SK-N-SH (cell line): ENCODE results near the gene BRD3. TPM values are rescaled to one million over a fixed set of nuclear protein-coding genes. Genes with fewer than 3 reads are reported as not detected.

Experiments
- CTCF ChIA-PET: fragments of 300-600, 350-600 bp; formaldehyde crosslinking; extraction: SDS; loops from one replicate; lab custom pipeline; 2021; lab: Yijun Ruan, JAX
- POLR2A ChIA-PET: fragments of 350-600 bp; sonication (Branson Sonifier 250); formaldehyde crosslinking; extraction: SDS; loops from one replicate; lab custom pipeline; 2020; ENCODE audit warnings: antibody characterized with exemption, inconsistent platforms; lab: Yijun Ruan, JAX
- DNase-seq: peaks from one replicate; pipeline ENCODE4 v3.0.0; 2012
- H2AFZ ChIP-seq: fragments of 200-600 bp; sonication (generic); 2 replicates; pipeline ENCODE4 v1.8.1; 2016; ENCODE audit warnings: antibody characterized with exemption, mild to moderate bottlenecking, low read depth
- H3F3A ChIP-seq: fragments of 200-600 bp; sonication (generic); replicated peaks from 2 replicates; pipeline ENCODE3; 2016; ENCODE audit warnings: antibody characterized with exemption, mild to moderate bottlenecking; ENCODE audit not compliant: insufficient read depth
- H3K27ac ChIP-seq, 2 experiments: fragments of 200-500 bp in 1 of 2; fragments of 200-600 bp in 1 of 2; sonication (Bioruptor generic) in 1 of 2; sonication (generic), shearing (Covaris generic) in 1 of 2; 2 replicates each; pipeline versions ENCODE4 v1.5.1 to v1.6.1; 2014 to 2016; ENCODE audit warnings: low read depth in 2 of 2, inconsistent platforms in 1 of 2, low read length in 1 of 2, mild to moderate bottlenecking in 1 of 2, mixed read lengths in 1 of 2
- H3K27me3 ChIP-seq: fragments of 200-600 bp; sonication (generic), shearing (Covaris generic); 2 replicates; pipeline ENCODE4 v1.6.1; 2016; ENCODE audit warnings: mixed run types; ENCODE audit not compliant: insufficient read depth
- H3K36me3 ChIP-seq, 2 experiments: fragments of 200-500 bp in 1 of 2; fragments of 200-600 bp in 1 of 2; sonication (Bioruptor generic) in 1 of 2; sonication (generic) in 1 of 2; replicated peaks in 1 of 2; 2 replicates each; pipeline versions ENCODE3 to v1.5.1; 2014 to 2016; ENCODE audit warnings: low read length in 1 of 2, mild to moderate bottlenecking in 1 of 2; ENCODE audit not compliant: insufficient read depth in 2 of 2, control insufficient read depth in 1 of 2
- H3K4me1 ChIP-seq, 2 experiments: fragments of 200-500 bp in 1 of 2; fragments of 200-600 bp in 1 of 2; sonication (Bioruptor generic) in 1 of 2; sonication (generic), shearing (Covaris generic) in 1 of 2; 2 replicates each; pipeline versions ENCODE4 v1.5.1 to v1.6.1; 2014 to 2016; ENCODE audit warnings: low read depth in 1 of 2, low read length in 1 of 2, mixed run types in 1 of 2; ENCODE audit not compliant: insufficient read depth in 2 of 2, control insufficient read depth in 1 of 2
- H3K4me2 ChIP-seq: fragments of 200-600 bp; sonication (generic), shearing (Covaris generic); 2 replicates; pipeline ENCODE4 v1.6.1; 2017; ENCODE audit warnings: mixed run types
- H3K4me3 ChIP-seq, 2 experiments: fragments of 200-500 bp in 1 of 2; fragments of 200-600 bp in 1 of 2; sonication (Bioruptor generic) in 1 of 2; sonication (generic), shearing (Covaris generic) in 1 of 2; 2 replicates each; pipeline versions ENCODE4 v1.5.1 to v1.8.1; 2014 to 2016; ENCODE audit warnings: low read depth in 2 of 2, inconsistent platforms in 1 of 2, low read length in 1 of 2, mild to moderate bottlenecking in 1 of 2, mixed read lengths in 1 of 2, moderate library complexity in 1 of 2
- H3K79me2 ChIP-seq: fragments of 200-600 bp; sonication (generic); 2 replicates; pipeline ENCODE4 v1.8.1; 2017; ENCODE audit warnings: mild to moderate bottlenecking; ENCODE audit not compliant: insufficient read depth
- H3K9ac ChIP-seq: fragments of 200-600 bp; sonication (generic); 2 replicates; pipeline ENCODE4 v1.6.1; 2017; ENCODE audit warnings: mixed run types
- H3K9me2 ChIP-seq: fragments of 200-600 bp; sonication (generic); 2 replicates; pipeline ENCODE4 v1.6.1; 2017; ENCODE audit warnings: mixed run types
- H3K9me3 ChIP-seq: fragments of 200-600 bp; sonication (generic); 2 replicates; pipeline ENCODE4 v1.6.1; 2017; ENCODE audit warnings: mixed run types, mild to moderate bottlenecking, moderate library complexity
- H4K20me1 ChIP-seq: fragments of 200-600 bp; sonication (generic); 2 replicates; pipeline ENCODE4 v1.6.1; 2017; ENCODE audit warnings: mild to moderate bottlenecking, mixed run types; ENCODE audit not compliant: insufficient read depth
- CHD2 ChIP-seq: fragments of 150-350 bp; IDR thresholded peaks from 2 replicates; pipeline ENCODE4 v1.6.1; 2018; ENCODE audit warnings: low read length; ENCODE audit not compliant: partially characterized antibody
- ELF1 ChIP-seq: IDR thresholded peaks from 2 replicates; pipeline ENCODE4 v1.4.0; 2012
- EP300 ChIP-seq, 2 experiments: IDR thresholded peaks; 2 replicates each; pipeline versions ENCODE4 v1.4.0 to v1.6.1; 2012; ENCODE audit warnings: borderline replicate concordance in 1 of 2, low read depth in 1 of 2, low read length in 1 of 2
- FOXJ3 ChIP-seq: sonication (generic); formaldehyde crosslinking; IDR thresholded peaks from 2 replicates; pipeline ENCODE4 v1.5.1; 2020; ENCODE audit warnings: mild to moderate bottlenecking, missing genetic modification reagents
- JUND ChIP-seq: IDR thresholded peaks from 2 replicates; pipeline ENCODE4 v1.4.0; 2012
- MXI1 ChIP-seq: IDR thresholded peaks from 2 replicates; pipeline ENCODE4 v1.6.1; 2012; ENCODE audit warnings: mild to moderate bottlenecking, low read depth, low read length, improper control_type of control experiment
- NFIC ChIP-seq: IDR thresholded peaks from 2 replicates; pipeline ENCODE4 v1.4.0; 2012; ENCODE audit warnings: borderline replicate concordance
- NRF1 ChIP-seq: IDR thresholded peaks from 2 replicates; pipeline ENCODE4 v1.6.1; 2012; ENCODE audit warnings: low read depth, mild to moderate bottlenecking, low read length
- RAD21 ChIP-seq: IDR thresholded peaks from 2 replicates; pipeline ENCODE4 v1.6.1; 2012; ENCODE audit warnings: mild to moderate bottlenecking, low read length
- SIN3A ChIP-seq: IDR thresholded peaks from 2 replicates; pipeline ENCODE4 v1.6.1; 2012; ENCODE audit warnings: low read depth, mild to moderate bottlenecking, low read length, moderate library complexity, borderline replicate concordance
- YY1 ChIP-seq: IDR thresholded peaks from 2 replicates; pipeline ENCODE4 v1.4.0; 2012; ENCODE audit warnings: low read depth, mild to moderate bottlenecking
- WGBS: methylation state at CpG from one replicate; pipeline ENCODE4 v1.1.6; 2017; ENCODE audit warnings: low lambda C conversion rate; 5-methylcytosine and 5-hydroxymethylcytosine counted together
- polyA plus RNA-seq, 3 experiments: library from polyadenylated mRNA; depleted of rRNA; stranded (reverse); fragments of >200 nt; gene quantifications; 2 replicates each; pipeline ENCODE4 v1.2.3, GENCODE V29; 2012
- TF ChIP-seq, protein P1 (sequence below): IDR thresholded peaks from 2 replicates; pipeline ENCODE4 v1.4.0; 2012; ENCODE audit warnings: low read depth, borderline replicate concordance
- TF ChIP-seq, protein P2 (sequence below): fragments of 150-350 bp; IDR thresholded peaks from 2 replicates; pipeline ENCODE4 v1.6.1; 2017; ENCODE audit warnings: antibody characterized with exemption, low read length, low read depth, borderline replicate concordance
- TF ChIP-seq, protein P3 (sequence below): fragments of 150-350 bp; IDR thresholded peaks from 2 replicates; pipeline ENCODE4 v1.6.1; 2016; ENCODE audit warnings: mild to moderate bottlenecking, low read depth, low read length
- TF ChIP-seq, protein P4 (sequence below): IDR thresholded peaks from 2 replicates; pipeline ENCODE4 v1.4.0; 2012; ENCODE audit warnings: low read depth

BRD3 gene
- polyA plus RNA-seq, 1 of the 3 experiments (the other 2 are of a cell fraction) = 11.4 TPM

DNA sequence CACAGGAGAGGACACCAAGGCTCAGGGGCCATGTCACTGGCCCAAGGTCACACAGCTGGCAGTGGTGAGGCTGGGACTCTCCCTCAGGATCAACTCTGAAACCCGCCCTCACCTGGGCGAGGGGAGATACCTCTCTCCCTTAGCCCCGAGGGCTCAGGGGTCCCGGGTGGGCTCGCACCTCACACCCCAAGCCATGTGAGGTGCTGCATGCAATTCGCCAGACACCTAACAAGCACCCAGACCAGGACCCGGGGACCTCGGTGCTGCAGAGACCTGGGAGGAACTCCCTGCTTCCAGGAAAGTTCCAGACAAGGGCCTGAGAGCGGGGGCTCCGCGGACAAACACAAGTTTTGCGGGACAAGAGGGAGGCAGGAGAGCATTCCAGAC lies 19.3 kb downstream of the BRD3 start:
- H3K4me1 ChIP-seq = no peaks in the 10 kb centered on the region
- peaks cover 4% of the 10 kb centered on the region; the same call in 1 of the 2 replicates for H3K79me2 ChIP-seq
- H3K9me3 ChIP-seq = no peaks in the 10 kb centered on the region
- peaks cover 3% of the 10 kb centered on the region for H4K20me1 ChIP-seq
- peaks cover 4 to 86% of the 10 kb centered on the region in 2 experiments for H3K36me3 ChIP-seq
- no peak for DNase-seq
- CTCF ChIA-PET = no interaction called here
- whole genome bisulfite sequencing = 95% methylated on average over 4 of the region's 12 CpGs
- POLR2A ChIA-PET = no interaction called here
- no peak overlapping the region for H3K9ac ChIP-seq
- H3K27me3 ChIP-seq = no peaks in the 10 kb centered on the region
- no peak overlapping the region for H3K4me3 ChIP-seq
- TF ChIP-seq ELF1 (no peak), CHD2 (no peak), MXI1 (no peak), RAD21 (no peak), JUND (no peak), EP300 (IDR thresholded peaks at IDR 0.05; ENCODE audit: borderline replicate concordance in 1 of 2, low read depth in 1 of 2, low read length in 1 of 2) (no peak), NRF1 (no peak), YY1 (no peak), FOXJ3 (no peak), NFIC (no peak), SIN3A (no peak)
- TF ChIP-seq, protein P1, sequence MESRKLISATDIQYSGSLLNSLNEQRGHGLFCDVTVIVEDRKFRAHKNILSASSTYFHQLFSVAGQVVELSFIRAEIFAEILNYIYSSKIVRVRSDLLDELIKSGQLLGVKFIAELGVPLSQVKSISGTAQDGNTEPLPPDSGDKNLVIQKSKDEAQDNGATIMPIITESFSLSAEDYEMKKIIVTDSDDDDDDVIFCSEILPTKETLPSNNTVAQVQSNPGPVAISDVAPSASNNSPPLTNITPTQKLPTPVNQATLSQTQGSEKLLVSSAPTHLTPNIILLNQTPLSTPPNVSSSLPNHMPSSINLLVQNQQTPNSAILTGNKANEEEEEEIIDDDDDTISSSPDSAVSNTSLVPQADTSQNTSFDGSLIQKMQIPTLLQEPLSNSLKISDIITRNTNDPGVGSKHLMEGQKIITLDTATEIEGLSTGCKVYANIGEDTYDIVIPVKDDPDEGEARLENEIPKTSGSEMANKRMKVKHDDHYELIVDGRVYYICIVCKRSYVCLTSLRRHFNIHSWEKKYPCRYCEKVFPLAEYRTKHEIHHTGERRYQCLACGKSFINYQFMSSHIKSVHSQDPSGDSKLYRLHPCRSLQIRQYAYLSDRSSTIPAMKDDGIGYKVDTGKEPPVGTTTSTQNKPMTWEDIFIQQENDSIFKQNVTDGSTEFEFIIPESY = no peak
- TF ChIP-seq, protein P2, sequence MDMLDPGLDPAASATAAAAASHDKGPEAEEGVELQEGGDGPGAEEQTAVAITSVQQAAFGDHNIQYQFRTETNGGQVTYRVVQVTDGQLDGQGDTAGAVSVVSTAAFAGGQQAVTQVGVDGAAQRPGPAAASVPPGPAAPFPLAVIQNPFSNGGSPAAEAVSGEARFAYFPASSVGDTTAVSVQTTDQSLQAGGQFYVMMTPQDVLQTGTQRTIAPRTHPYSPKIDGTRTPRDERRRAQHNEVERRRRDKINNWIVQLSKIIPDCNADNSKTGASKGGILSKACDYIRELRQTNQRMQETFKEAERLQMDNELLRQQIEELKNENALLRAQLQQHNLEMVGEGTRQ = no peak
- TF ChIP-seq, protein P3, sequence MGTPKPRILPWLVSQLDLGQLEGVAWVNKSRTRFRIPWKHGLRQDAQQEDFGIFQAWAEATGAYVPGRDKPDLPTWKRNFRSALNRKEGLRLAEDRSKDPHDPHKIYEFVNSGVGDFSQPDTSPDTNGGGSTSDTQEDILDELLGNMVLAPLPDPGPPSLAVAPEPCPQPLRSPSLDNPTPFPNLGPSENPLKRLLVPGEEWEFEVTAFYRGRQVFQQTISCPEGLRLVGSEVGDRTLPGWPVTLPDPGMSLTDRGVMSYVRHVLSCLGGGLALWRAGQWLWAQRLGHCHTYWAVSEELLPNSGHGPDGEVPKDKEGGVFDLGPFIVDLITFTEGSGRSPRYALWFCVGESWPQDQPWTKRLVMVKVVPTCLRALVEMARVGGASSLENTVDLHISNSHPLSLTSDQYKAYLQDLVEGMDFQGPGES = no peak
- TF ChIP-seq, protein P4, sequence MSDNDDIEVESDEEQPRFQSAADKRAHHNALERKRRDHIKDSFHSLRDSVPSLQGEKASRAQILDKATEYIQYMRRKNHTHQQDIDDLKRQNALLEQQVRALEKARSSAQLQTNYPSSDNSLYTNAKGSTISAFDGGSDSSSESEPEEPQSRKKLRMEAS = no peak
- H2AFZ ChIP-seq = no peak overlapping the region
- no peaks in the 10 kb centered on the region for H3K9me2 ChIP-seq
- H3K4me2 ChIP-seq = no peak overlapping the region
- no peak overlapping the region for H3K27ac ChIP-seq
- no peaks in the 10 kb centered on the region for H3F3A ChIP-seq
